ENCODE data around the gene KIAA0319L.

KIAA0319L gene

DNA sequence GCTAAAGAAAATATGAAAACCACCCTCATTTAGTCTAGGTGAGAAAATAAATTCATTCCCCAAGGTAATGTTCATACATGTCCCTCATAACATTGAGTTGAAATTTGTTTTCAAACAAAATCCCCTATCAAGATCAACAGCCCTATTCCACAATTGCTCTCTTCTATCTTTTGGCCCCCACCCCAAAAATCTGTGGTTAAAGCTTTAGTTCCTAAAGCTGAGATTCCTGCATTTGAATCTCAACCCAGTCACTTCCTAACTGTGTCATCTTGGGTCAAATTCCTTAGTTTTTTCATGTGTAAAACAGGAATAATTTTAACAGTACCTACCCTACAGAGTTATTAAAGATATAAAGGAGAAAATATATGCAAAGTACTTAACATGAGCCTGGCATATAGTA, 22.0 kb downstream of the KIAA0319L start:
- no peak for DNase-seq

- no peak for DNase-seq
Observed at GRCh38 chr1:35533586-35533985, 23.6 kb downstream of the KIAA0319L start.

GRCh38 chr1:35532497-35533223, 24.5 kb downstream of the KIAA0319L start:
- no peak for DNase-seq

- DNase-seq, result no peak
Observed at GRCh38 chr1:35531368-35531767, 25.8 kb downstream of the KIAA0319L start.

DNA sequence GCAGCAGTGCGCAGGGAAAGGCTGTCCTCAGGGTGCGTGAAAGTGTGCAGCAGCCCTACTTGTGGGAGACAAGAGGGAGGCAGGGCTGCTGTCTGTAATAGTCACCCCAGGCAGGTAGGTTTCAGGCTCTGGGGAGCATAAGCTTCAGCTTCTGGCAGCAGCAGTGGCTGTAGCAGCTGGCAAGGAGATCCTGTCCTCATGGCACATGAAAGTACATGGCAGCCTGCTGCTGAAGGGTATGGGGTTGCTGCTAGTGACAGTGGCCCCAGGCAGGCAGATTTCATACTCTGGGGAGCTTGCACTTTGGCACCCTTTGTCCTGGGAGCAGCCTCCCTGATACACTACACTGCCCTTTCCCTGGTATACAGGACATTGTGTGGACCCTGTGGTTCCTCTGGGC, 26.3 kb downstream of the KIAA0319L start:
- no peak for DNase-seq

DNA sequence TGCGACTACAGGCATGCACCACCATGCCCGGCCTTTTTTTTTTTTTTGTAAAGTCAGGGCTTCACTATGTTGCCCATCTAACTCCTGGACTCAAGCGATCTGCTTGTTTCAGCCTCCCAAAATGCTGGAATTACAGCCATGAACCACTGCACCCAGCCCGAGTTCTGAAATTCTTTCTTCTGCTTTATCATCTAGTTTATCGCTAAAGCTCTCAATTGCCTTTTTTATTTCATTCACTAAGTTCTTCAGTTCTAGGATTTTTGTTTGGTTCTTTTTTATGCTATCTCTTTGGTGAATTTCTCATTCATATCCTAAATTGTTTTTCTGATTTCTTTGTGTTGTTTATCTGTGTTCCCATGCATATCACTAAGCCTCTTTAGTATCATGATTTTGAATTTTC, 27.0 kb downstream of the KIAA0319L start:
- DNase-seq, result no peak

- no peak for DNase-seq
Observed at GRCh38 chr1:35524106-35524505, 33.1 kb downstream of the KIAA0319L start.

GRCh38 chr1:35519432-35519831, 37.8 kb downstream of the KIAA0319L start:
- no peak for DNase-seq

DNA sequence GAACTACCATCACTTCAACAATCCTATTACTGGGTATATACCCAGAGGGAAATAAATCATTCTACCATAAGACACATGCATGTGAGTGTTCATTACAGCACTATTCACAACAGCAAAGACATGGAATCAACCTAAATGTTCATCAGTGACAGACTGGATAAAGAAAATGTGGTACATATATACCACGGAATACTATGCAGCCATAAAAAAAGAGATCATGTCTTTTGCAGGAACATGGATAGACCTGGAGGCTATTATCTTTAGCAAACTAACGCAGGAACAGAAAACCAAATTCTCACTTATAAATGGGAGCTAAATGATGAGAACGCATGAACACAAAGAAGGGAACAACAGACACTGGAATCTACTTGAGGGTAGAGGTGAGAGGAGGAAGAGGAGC, 39.0 kb downstream of the KIAA0319L start:
- no peak for DNase-seq

GRCh38 chr1:35511305-35511704, 45.9 kb downstream of the KIAA0319L start:
- no peak for DNase-seq

- no peak for DNase-seq
Observed at GRCh38 chr1:35509558-35509957, 47.6 kb downstream of the KIAA0319L start.

GRCh38 chr1:35507947-35508346, 49.3 kb downstream of the KIAA0319L start:
- DNase-seq, result no peak

- no peak for DNase-seq
Observed at GRCh38 chr1:35506960-35507912, 50.0 kb downstream of the KIAA0319L start.

- no peak for DNase-seq
Observed at GRCh38 chr1:35505911-35506798, 51.0 kb downstream of the KIAA0319L start.

- no peak for DNase-seq
Observed at GRCh38 chr1:35502242-35502641, 55.0 kb downstream of the KIAA0319L start.

DNA sequence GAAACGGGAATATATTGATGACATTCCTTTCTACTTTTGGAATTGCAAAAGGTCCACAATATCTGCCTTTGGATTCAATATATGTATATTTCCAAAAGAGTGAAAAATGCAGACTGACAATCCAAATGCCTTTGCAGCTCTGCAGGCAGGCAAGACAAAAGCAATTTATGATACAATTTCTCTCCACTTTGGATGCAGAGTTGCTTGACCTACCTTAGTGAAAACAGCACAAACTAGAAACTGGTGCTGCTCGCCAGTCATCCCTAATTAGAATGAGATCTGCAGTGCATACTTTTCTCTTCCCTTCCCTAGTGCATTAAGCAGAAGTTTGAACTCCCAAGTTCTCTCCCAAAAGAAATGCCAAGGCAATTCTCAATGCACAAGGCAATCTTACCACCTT, 56.8 kb downstream of the KIAA0319L start:
- DNase-seq, result no peak

GRCh38 chr1:35499652-35500176, 57.5 kb downstream of the KIAA0319L start:
- DNase-seq, result no peak

GRCh38 chr1:35499231-35499630, 58.0 kb downstream of the KIAA0319L start:
- no peak for DNase-seq

DNA sequence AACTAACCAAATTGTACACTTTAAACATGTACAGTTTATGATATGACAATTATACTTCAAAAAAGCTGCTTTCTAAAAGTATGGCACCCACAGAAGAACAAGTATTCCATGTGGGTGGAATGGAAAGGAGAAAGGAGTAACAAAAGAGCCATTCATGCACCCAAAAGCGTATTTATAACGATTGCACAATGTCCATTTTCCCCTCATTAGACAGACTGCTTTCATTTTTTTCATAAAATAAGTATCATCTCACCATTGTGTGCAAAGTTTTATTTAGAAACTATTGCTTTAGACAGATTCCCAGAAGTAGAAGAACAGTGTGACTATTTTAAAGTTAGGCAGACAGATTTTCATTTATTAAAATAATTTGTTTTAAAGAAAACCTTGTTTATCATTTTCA, 59.6 kb downstream of the KIAA0319L start:
- no peak for DNase-seq

GRCh38 chr1:35490250-35490649, 67.0 kb downstream of the KIAA0319L start:
- no peak for DNase-seq

- no peak for DNase-seq
Observed at GRCh38 chr1:35488336-35488735, 68.9 kb downstream of the KIAA0319L start.

DNA sequence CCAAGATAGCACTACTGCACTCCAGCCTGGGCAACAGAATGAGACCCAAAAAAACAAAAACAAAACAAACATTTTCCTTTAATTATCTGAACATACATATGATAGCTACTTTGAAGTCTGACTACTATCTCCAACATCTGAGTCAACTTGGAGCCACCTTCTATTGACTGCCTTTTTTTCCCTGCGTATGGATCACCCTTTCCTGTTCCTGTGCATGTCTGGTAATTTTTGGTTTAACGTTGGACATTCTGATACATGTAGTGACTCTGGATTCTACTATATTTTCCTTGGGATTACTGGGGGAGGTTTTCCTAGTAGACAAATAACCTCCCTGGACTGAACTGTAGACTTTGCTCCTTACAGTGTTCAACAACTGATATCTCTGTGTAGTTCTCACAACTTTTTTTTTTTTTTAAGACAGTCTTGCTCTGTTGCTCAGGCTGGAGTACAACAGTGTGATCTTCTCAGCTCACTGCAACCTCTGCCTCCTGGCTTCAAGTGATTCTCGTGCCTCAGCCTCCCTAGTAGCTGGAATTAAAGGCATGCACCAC, 70.3 kb downstream of the KIAA0319L start:
- DNase-seq, result no peak

DNA sequence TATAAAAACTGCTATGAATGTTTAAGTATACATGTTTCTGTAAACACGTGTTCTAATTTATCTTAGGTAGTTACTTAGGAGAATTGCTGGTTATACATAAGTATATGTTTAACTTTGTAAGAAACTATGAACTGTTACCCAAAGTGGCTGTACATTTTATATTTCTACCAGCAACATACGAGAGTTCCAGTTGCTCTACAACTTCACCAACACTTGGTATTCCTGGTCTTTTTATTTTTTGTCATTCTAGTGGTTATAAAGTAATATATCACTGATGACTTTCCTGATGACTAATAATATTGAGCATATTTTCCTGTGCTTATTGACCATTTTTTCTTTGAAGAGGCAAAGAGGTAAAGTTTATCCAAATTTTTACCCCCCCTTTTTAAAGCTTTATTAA, 76.0 kb downstream of the KIAA0319L start:
- DNase-seq, result no peak
